ENCODE data around the gene ACAD9.
A peak's percentile ranks its signal among the peaks of the same experiment; 100 is the strongest.
"Not testable (repeated sequence)": the region's sequence is repeated elsewhere in the genome, so short reads cannot be mapped to it uniquely, and the experiment has no call there.

Gene ACAD9

DNA sequence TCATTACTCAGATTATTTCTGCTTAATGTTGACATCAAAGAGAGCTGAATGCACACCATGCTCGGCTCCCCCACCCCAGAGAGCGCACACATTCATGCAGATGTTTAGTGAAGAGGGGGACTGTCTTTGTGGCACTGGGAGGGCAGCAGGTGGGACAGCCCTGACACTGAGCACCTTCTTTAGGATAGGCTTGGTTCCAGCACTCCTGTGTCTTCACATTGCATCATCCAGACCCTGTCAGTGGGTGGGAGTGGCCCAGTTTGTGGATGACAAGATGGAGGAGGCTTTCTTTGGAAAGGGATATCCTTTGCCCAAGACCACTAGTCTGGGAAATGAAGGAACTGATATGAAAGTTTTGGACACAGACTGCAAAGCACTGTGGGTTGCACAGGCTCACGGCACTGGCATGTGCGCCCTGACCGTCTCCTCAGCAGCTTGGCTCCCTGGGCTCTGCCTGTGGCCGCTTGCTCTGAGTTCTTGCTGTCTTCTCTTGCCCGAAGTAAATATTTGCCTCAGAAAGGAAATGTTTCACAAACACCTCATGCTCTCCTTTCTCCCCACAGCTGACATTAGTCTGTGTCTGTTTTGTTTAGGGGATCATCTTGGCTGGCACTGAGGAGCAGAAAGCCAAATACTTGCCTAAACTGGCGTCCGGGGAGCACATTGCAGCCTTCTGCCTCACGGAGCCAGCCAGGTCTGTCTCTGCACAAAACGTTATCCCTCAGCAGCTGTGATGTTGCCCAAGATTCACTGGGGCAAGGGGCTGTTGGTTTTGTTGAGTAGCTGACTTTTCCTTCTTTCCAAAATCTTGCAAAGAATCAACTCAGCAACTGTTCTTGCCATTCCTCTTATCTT is 16.6 kb downstream of the ACAD9 start:
- no peak for DNase-seq (ENCODE audit: low read depth, low spot score)

DNA sequence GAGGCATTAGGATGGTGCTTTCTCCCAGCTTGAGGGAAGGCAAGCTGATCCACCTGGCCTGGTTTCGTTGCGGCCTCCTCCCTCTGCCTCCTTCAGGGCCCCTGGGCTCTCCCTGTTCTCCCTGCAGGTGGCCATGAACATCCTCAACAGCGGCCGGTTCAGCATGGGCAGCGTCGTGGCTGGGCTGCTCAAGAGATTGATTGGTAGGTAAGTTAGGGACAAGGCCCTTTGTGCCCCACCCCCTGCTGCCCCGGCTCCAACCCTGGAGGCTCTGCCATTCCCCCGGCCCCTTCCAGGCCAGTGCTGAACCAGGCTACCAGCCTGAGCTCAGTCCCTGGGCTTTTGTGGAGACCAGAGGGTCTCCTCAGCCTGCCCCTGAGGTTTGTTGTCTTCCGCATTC is 23.0 kb downstream of the ACAD9 start:
- DNase-seq (ENCODE audit: low read depth, low spot score) = no peak

DNA sequence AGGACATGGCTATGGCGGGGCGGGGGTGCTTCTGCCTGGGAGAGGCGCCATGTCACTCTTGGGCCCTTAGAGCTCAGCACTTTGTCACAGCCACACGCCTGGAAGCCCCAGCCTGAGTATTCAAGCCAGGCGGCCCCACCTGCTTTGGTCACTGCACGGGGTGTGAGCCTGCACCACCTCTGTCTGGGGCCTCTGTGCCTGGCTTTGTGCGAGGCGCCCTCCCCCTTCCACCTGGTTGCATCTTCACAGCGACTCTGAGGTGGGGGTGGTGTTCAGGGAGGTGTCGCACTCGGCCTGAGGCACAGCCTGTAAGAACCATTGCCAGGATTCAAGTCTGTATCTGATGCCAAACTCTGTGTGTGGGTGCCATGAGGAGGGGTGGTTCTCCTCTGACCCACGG is 24.1 kb downstream of the ACAD9 start:
- no peak for DNase-seq (ENCODE audit: low read depth, low spot score)

DNA sequence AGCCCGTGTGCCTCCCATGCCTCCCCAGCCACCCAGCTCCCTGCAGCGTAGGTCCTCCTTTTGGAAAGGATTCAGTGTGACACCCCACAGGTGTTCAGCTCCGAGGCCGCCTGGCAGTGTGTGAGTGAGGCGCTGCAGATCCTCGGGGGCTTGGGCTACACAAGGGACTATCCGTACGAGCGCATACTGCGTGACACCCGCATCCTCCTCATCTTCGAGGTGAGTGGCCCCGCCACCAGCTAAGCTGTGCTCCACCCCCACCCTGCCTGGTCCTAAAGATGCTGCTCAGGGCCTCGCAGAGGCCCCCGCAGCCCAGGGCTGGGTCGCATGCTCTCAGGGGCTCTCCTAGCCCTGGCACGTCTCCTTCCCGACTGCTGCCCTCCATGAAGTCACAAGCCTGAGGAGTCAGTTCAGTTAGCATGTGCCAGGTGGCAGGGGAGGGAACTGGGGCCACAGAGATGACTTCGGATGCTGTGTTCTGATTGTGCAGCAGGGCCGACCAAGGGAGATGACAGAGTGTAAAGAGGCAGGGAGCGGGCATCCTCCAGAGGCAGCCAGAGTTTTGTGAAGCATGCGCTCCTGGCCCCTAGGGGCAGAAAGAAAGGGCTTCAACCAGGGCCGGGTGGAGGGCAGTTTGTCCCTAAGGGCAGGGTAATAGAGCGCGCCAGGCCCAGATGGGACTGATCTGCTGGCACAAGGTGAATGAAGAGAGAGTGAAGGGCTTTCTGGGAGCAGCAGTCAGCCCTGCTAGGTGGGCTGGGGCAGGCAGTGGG is 26.8 kb downstream of the ACAD9 start:
- DNase-seq (ENCODE audit: low read depth, low spot score) = no peak

DNA sequence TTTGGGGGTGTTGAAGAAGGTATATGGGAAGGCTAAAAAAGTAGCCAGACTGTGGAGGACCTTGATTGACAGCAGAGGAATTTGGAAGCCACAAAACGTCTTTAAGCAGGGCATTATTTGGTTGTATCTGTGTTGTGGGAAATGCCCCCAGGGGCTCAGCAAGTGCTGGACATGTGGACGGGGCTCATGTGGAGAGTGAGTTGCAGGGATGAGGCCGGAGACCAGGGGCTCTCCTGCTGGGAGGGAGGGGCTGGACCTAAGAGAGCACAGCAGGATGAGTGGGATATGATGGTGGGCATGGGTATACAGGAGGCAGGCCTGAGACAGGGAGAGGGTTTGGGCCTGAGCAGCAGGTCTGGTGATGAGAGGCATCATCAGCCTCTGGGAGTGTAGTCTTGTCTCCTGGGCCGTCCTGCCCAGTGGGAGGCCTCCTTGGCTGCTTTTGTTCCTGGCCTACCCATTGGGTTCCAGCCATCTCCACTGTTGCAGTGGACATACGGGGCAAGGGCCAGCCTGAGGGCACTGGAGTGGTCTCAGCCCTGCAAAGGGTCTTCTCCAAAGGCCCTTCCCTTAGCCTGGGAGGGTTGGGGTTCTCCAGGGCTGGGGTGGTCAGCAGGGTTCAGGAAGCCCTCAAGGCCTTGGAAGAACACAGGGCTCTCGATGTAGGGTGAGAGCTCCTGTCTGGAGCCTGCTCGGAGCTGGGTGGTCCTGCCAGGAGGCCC is 27.5 kb downstream of the ACAD9 start:
- no peak for DNase-seq (ENCODE audit: low read depth, low spot score)

DNA sequence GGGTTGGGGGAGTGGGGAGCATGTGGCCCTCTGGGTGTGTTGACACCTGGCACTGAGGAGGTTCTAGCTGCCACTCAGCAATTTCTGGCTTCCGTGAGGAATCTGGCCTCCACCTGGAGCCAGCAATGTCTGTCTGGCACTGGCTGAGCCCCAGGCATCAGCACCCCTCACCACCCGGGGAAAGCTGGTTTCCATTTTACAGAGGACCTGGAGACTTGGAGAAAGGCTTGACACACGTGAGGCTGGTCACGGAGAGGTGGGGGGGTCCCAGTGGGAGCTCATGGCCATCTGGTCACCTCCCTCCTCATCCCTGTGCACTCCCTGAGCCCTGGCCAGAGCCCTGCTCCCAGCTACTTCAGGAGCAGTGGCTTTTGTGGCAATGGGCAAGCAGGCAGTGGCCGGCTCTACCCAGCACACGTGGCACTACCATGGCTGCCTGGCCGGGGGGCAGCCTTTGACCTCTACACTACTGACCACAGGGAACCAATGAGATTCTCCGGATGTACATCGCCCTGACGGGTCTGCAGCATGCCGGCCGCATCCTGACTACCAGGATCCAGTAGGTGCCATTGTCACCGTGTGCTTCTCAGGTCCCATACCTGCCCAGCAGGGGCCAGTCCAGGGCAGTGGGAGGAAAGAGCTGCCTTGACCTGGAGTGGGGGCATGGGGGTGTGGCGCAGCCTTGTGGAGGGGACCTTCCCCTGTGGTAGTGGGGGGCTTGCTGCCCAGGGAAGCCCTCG is 28.5 kb downstream of the ACAD9 start:
- DNase-seq (ENCODE audit: low read depth, low spot score) = no peak

DNA sequence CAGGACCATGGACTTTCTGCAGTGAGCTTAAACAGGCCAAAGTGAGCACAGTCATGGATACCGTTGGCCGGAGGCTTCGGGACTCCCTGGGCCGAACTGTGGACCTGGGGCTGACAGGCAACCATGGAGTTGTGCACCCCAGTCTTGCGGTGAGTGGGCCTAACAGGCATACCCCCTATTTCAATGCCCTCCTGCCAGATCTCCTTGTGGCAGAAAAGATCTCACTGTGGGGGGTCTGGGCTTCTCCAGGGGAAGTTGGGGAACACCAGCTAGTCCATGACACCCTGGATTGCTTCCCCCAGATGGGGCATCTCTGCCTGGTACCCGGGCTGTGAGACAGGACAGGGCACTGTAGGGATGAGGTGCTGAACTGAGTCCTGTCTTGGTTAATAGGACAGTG is 29.5 kb downstream of the ACAD9 start:
- no peak for DNase-seq (ENCODE audit: low read depth, low spot score)

DNA sequence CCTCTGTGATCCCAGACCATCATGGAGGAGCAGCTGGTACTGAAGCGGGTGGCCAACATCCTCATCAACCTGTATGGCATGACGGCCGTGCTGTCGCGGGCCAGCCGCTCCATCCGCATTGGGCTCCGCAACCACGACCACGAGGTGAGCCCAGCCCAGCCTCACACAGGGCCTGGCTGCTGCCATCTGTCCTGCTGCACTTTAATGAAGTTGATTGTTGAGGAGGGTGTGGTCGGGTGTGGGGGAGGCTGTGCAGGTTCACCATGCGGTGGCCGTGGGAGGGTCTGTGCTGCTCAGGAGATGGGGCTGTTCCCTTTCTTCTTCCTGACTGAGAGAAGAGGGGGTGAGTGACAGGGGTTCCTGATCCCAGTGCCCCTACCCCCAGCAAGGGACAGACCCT is 30.6 kb downstream of the ACAD9 start:
- no peak for DNase-seq (ENCODE audit: low read depth, low spot score)

DNA sequence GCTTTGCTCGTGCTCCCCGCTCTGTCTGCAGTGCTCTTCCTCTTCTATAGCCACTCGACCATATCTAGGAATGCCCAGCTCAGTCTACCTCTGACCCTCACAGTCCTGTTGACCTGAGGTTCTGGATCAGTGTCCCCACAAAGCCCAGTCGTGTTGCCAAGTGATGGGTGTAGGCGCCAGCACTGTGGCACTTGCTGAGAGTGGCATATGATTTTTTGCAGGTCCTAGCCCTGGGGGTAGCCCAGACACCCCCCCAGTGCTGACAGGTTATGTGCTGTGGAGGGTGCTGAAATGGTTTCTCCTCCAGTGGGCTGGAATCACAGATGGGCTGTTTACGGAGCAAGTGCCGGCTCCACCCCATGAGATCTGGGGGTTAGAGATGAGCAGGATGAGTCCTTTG is 32.5 kb downstream of the ACAD9 start:
- DNase-seq (ENCODE audit: low read depth, low spot score) = no peak

DNA sequence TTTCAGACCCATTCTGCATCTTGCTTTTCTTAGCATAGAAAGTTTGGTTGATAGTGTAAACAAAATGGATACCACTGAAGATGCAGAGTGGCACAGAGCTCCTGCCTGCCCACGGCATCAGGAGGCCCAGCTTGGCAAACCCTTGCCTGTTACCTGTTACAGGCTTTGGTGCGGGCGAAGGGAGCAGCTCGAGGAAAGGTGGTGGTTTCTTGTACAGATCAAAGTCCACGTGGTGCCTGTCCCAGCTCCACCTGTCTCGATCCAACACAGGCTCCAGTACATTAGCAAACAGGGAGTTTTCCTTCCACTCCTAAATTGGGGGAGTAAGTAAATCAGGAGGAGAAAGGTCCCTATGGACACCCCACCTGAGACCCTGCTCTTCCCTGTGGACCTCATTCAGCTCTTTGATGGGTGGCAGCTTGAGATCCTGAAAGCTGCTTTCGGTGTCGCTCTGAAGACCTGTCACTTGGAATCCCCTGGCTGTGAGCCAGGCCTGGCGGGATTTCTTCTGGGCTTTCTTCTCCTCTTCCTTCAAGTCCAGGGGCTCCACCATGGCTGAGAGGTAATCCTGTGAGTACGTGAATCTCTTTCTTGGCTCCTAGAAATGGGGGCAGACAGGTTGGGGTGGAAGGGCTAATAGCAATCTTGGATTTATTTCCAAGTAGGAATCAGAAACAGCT is 35.7 kb downstream of the ACAD9 start:
- DNase-seq (ENCODE audit: low read depth, low spot score) = no peak

DNA sequence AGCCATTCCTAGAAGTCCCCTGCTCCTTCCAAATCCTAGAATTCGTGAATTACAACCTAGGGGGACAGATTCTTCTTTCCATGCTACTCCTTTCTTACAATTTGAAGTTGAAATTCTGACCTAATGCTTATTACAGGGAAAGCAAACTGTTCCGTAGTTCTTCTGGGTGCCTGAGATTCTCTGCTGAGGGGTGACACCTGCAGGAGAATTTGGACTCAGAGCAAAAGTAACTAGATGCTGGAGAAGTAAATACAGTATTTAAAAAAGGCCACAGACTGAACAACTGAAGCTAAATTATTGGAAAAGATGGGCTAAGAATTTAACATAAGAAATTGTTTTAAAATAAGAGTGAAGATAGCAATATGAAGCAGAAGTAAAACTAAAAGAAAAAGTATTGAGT is 37.9 kb downstream of the ACAD9 start:
- no peak for DNase-seq (ENCODE audit: low read depth, low spot score)

DNA sequence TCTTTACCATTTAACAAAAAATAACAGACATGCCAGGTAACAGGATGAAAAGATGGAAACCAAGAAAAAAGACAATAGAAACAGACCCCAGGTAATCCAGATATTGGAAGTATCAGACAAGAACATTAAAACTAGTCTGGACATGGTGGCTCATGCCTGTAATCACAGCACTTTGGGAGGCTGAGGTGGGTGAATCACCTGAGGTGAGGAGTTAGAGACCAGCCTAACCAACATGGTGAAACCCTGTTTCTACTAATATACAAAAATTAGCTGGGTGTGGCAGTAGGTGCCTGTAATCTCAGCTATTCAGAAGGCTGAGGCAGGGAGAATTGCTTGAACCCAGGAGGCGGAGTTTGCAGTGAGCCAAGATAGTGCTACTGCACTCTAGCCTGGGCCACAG is 40.6 kb downstream of the ACAD9 start:
- no peak for DNase-seq (ENCODE audit: low read depth, low spot score)

DNA sequence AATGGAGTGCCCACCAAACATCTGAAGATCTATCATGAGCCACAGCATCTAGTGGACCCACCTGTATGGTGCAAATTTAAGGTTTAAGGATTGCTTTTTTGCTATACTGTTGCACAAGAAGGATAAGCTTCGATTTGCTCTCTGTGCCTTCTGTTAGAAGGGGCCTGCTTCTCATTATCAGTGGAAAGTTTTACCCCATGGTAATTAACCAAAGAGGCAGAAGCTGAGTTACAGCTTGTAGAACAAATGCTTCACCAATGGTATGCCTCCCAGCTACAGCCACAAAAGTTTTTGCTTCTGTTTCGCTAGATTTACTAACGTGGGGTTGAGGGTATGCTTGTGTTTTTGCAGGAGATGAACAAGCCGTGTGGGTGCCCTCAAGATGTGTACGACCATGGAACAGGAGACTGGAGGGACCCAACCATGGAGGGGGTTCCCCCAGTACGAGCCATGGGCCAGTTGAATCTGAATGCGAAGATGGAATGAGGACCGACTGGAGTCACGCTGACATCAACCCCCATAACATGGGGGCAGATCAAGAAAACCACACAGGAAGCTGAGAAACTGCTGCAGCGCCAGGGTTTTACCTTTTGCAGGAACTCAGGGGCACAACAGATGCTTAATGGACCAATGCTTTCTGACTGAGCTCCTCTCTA is 43.5 kb downstream of the ACAD9 start:
- peak; percentile 21 for DNase-seq (ENCODE audit: low read depth, low spot score)

DNA sequence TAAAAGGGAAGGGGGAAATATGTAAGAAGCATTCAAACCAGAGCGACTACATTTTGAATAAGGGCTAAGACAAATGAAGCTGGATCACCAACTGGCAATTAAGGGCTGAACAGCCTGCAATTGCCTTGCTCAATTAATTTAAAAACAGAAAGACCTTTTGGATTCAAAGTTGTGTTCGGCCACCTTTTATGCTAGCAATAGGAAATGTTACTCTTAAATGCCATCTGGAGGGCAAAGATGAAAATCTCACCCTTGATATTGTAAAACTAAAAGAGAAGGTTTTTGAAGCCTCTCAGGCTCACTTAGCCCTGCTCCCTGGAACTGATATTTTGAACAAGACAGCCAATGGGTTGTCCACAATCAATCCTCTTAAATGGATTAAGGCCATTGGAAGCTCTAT is 44.2 kb downstream of the ACAD9 start:
- DNase-seq (ENCODE audit: low read depth, low spot score) = no peak

DNA sequence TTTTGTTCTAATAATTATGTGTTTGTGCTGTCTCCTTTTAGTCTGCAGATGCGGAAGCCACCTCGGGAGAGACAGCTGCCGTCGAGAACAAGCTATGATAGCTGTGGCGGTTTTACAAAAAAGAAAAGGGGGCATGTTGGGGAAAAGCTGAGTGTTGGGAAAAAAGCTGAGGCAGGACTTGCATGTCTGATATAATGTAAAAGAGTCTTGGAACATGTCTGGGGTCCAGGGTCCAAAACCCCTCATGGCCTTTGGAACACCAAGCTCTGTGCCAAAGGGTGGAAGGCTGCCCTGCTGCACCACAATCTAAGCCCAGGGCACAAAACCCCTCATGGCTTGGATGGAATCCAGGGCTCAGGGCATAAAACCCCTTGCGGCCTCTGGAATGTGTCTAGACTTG is 44.6 kb downstream of the ACAD9 start:
- DNase-seq (ENCODE audit: low read depth, low spot score) = not testable (repeated sequence)

DNA sequence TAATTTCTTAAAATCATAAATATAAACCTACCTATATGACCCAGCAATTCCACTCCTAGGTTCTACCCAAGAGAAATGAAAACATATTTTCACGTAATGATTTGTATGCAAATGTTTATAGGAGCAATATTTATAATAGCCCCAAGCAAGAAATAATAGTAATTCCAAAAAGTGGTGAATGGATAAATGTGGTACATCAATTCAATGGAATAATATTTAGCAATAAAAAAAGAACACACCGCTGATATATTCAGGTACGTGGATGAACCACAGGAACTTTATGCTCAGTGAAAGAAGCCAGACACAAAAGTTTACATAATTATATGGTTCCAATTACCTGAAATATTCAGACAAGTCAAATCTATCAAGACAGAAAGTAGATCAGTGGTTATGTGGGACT is 49.9 kb downstream of the ACAD9 start:
- DNase-seq (ENCODE audit: low read depth, low spot score) = no peak

DNA sequence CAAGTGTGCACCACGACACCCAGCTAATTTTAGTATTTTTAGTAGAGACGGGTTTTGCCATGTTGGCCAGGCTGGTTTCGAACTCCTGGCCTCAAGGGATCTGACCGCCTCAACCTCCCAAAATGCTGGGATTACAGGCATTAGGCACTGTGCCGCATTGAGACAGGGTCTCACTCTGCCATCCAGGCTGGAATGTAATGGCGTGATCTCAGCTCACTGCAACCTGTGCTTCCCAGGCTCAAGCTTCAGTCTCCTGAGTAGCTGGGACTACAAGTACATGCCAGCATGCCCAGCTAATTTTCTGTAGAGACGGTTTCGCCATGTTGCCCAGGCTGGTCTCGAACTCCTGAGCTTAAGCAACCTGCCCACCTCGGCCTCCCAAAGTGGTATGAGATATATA is 51.6 kb downstream of the ACAD9 start:
- no peak for DNase-seq (ENCODE audit: low read depth, low spot score)

DNA sequence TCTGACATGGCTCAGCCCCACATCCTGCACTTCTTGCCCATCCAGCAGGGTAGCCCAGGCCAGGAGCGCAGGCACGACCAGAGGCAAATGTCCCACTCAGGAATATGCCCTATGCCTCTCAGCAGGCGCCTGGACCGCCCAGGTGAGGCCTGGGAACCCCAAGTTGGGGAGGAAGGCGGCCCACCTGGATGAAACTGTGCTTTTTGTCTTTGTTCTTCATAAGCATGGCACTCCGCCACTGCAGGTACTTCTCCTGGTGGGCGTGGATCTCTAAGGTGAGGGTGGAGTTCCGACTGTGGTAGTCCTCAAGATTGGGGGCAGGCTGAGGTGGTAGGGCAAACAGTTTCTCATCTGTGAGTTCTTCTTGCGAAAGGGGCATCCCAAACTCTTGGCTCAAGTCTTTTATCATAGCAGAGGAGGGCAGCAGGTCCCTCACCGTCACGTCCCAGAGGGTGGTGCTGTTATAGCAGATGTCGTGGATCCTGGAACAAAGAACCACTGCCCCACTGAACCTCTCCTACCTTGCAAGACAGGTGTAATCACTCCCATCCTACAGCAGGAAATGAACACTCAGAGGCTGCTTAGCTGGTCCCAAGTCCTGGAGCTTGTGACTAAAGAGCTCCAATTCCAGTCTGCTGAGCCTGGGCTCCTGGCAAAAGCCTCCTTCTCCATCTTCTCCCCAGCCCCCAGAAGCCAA is 53.2 kb downstream of the ACAD9 start:
- DNase-seq (ENCODE audit: low read depth, low spot score) = no peak

DNA sequence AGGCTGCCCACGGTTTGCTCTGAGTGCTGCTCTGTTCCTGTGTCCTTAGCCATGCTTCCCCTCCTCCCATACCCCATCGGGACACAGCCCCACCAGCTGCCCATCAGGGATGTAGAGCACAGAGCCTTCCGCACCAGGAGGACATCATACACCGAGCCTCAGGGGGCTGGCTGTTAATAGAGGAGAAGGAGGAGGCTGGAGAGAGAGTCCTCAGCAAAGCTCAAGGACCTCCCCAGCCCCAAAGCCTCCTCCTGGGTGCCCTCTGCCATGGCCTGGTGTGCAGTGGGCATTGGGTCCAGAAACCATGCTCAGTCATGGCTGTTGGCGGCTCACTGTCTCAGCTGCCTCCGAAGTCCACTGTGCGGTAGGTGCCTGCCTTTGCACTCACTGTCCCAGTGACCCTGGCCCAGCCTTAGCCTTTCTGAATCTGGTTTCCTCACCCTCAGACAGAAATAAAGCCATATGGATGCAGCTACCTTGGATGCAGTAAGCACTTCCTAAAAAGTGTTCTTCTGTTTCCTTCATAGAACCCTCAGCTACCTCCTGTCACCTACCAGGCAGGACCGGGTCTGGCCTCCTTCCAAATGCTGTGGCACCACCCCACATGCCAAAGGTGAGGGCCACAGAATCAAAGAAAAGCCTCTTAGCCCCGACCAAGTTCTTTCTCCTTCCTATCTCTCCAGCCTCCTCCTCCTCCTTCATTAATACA is 53.9 kb downstream of the ACAD9 start:
- DNase-seq (ENCODE audit: low read depth, low spot score) = no peak

DNA sequence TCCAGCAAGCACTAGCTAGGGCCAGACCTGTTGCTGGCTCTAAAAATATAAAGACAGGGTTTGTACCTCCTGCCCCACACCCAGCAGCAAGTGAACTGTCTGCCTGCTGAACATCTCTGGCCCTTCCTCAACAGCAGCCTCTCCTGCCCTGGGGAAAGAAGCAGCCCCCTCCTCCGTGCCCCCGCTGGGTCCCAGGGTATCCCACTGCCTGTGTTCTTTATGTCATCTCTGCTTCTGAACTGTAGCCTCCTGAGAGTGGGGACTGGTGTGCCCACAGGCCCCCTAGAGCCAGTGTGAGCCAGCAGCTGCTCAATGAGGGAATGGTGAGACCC is 54.5 kb downstream of the ACAD9 start:
- DNase-seq (ENCODE audit: low read depth, low spot score) = no peak
